H1 (cell line): ENCODE data around the gene PPP1R11. TPM values are rescaled to one million over a fixed set of nuclear protein-coding genes. Genes with fewer than 3 reads are reported as not detected.

ENCODE experiments used
- CTCF ChIA-PET: fragments of 300-600 bp; sonication (Branson Sonifier 250); formaldehyde crosslinking; loops from one replicate; lab custom pipeline; 2021; ENCODE audit not compliant: partially characterized antibody; lab: Charles Lee
- POLR2A ChIA-PET: fragments of 300-600 bp; sonication (Branson Sonifier 250); formaldehyde crosslinking; loops from one replicate; lab custom pipeline; 2021; ENCODE audit warnings: inconsistent platforms; ENCODE audit not compliant: partially characterized antibody; lab: Charles Lee
- DNase-seq, 2 experiments: peaks; one replicate each; pipeline versions ENCODE4 v3.0.0 to v3.0.0-alpha.2; 2010 to 2022; ENCODE audit warnings: low spot score in 2 of 2, low read depth in 1 of 2, mixed read lengths in 1 of 2
- FAIRE-seq: peaks from 2 replicates; lab custom pipeline; 2011; peaks lifted over from hg19 to GRCh38; lab: Jason Lieb, UNC
- H2AFZ ChIP-seq: 2 replicates; pipeline ENCODE4 v1.8.1; 2012; ENCODE audit warnings: low read length, inconsistent platforms
- H2AK5ac ChIP-seq: 2 replicates; pipeline ENCODE4 v1.6.1; 2013; ENCODE audit warnings: low read depth, low read length
- H2BK120ac ChIP-seq: replicated peaks from 2 replicates; pipeline ENCODE3; 2013; ENCODE audit warnings: low read depth, low read length, inconsistent platforms
- H2BK12ac ChIP-seq: 2 replicates; pipeline ENCODE4 v1.6.1; 2013; ENCODE audit warnings: low read depth, low read length
- H2BK15ac ChIP-seq: 2 replicates; pipeline ENCODE4 v1.6.1; 2013; ENCODE audit warnings: low read length
- H2BK20ac ChIP-seq: 2 replicates; pipeline ENCODE4 v1.6.1; 2013; ENCODE audit warnings: low read length
- H2BK5ac ChIP-seq: 2 replicates; pipeline ENCODE4 v1.6.1; 2013; ENCODE audit warnings: low read depth, low read length
- H3K14ac ChIP-seq: 2 replicates; pipeline ENCODE4 v1.6.1; 2013; ENCODE audit warnings: inconsistent platforms; ENCODE audit not compliant: insufficient read length
- H3K18ac ChIP-seq: 2 replicates; pipeline ENCODE4 v1.6.1; 2013; ENCODE audit warnings: low read length; ENCODE audit errors: extremely low read depth
- H3K23ac ChIP-seq: 2 replicates; pipeline ENCODE4 v1.6.1; 2013; ENCODE audit warnings: inconsistent platforms; ENCODE audit not compliant: insufficient read length
- H3K23me2 ChIP-seq: 2 replicates; pipeline ENCODE4 v1.6.1; 2013; ENCODE audit warnings: low read depth, low read length
- H3K27ac ChIP-seq: 2 replicates; pipeline ENCODE4 v1.6.1; 2011; ENCODE audit warnings: low read depth, low read length, inconsistent platforms
- H3K27me3 ChIP-seq, 4 experiments: replicated peaks in 1 of 4; 1 replicate in 1 of 4; 2 replicates in 3 of 4; pipeline versions ENCODE4 v1.6.1 to v1.8.1; 2011 to 2013; ENCODE audit warnings: low read length in 3 of 4, mild to moderate bottlenecking in 3 of 4, inconsistent platforms in 2 of 4, mixed read lengths in 2 of 4, moderate library complexity in 1 of 4; ENCODE audit not compliant: control insufficient read depth in 3 of 4, insufficient read depth in 3 of 4; ENCODE audit errors: extremely low read depth in 1 of 4
- H3K36me3 ChIP-seq, 4 experiments: 2 replicates each; pipeline versions ENCODE4 v1.6.1 to v1.8.1; 2011 to 2013; ENCODE audit warnings: mild to moderate bottlenecking in 4 of 4, low read length in 3 of 4, moderate library complexity in 2 of 4, control low read depth in 1 of 4, inconsistent platforms in 1 of 4; ENCODE audit not compliant: insufficient read depth in 4 of 4, control insufficient read depth in 2 of 4
- H3K4ac ChIP-seq: replicated peaks from 2 replicates; pipeline ENCODE3; 2013; ENCODE audit warnings: low read length, low read depth, mixed read lengths, inconsistent platforms; ENCODE audit not compliant: insufficient read length
- H3K4me1 ChIP-seq, 4 experiments: replicated peaks in 1 of 4; 1 replicate in 1 of 4; 2 replicates in 3 of 4; pipeline versions ENCODE4 v1.6.1 to v1.8.1; 2011 to 2013; ENCODE audit warnings: low read length in 3 of 4, inconsistent platforms in 2 of 4, mixed read lengths in 1 of 4; ENCODE audit not compliant: insufficient read depth in 4 of 4, control insufficient read depth in 3 of 4
- H3K4me2 ChIP-seq, 2 experiments: 2 replicates each; pipeline versions ENCODE4 v1.6.1 to v1.8.1; 2011 to 2013; ENCODE audit warnings: low read depth in 2 of 2, low read length in 2 of 2, control low read depth in 1 of 2, inconsistent platforms in 1 of 2, mild to moderate bottlenecking in 1 of 2; ENCODE audit not compliant: insufficient read depth in 1 of 2
- H3K4me3 ChIP-seq, 4 experiments: fragments of 200-600, 300-600 bp in 1 of 4; sonication (generic), shearing (Covaris generic), sonication (Bioruptor Twin) in 1 of 4; 2 replicates each; pipeline versions ENCODE4 v1.5.1 to v1.8.1; 2011 to 2016; ENCODE audit warnings: low read length in 4 of 4, low read depth in 3 of 4, control low read depth in 2 of 4, inconsistent platforms in 2 of 4, mild to moderate bottlenecking in 2 of 4, mixed read lengths in 1 of 4, moderate library complexity in 1 of 4; ENCODE audit not compliant: insufficient read depth in 2 of 4; ENCODE audit errors: extremely low read depth in 1 of 4
- H3K56ac ChIP-seq: replicated peaks from 2 replicates; pipeline ENCODE3; 2013; ENCODE audit warnings: low read depth, mild to moderate bottlenecking, mixed read lengths, low read length, inconsistent platforms; ENCODE audit not compliant: insufficient read length
- H3K79me1 ChIP-seq: 2 replicates; pipeline ENCODE4 v1.6.1; 2013; ENCODE audit warnings: low read depth, low read length, control low read depth
- H3K79me2 ChIP-seq, 2 experiments: 2 replicates each; pipeline versions ENCODE4 v1.6.1 to v1.8.1; 2012 to 2013; ENCODE audit warnings: low read length in 2 of 2, mild to moderate bottlenecking in 2 of 2, inconsistent platforms in 1 of 2; ENCODE audit not compliant: insufficient read depth in 2 of 2, control insufficient read depth in 1 of 2
- H3K9ac ChIP-seq, 4 experiments: replicated peaks in 1 of 4; 1 replicate in 1 of 4; 2 replicates in 3 of 4; pipeline versions ENCODE4 v1.6.1 to v1.8.1; 2011 to 2013; ENCODE audit warnings: low read depth in 3 of 4, low read length in 3 of 4, control low read depth in 2 of 4, mild to moderate bottlenecking in 2 of 4, moderate library complexity in 2 of 4, inconsistent platforms in 1 of 4; ENCODE audit errors: extremely low read depth in 1 of 4
- H3K9me3 ChIP-seq, 2 experiments: 2 replicates each; pipeline versions ENCODE4 v1.6.1 to v1.8.1; 2012 to 2013; ENCODE audit warnings: mild to moderate bottlenecking in 2 of 2, moderate library complexity in 2 of 2, control low read depth in 1 of 2, inconsistent platforms in 1 of 2, low read depth in 1 of 2, low read length in 1 of 2, mixed read lengths in 1 of 2; ENCODE audit not compliant: insufficient read depth in 2 of 2
- H4K20me1 ChIP-seq, 2 experiments: replicated peaks in 1 of 2; 2 replicates each; pipeline versions ENCODE3 to v1.8.1; 2011 to 2013; ENCODE audit warnings: inconsistent platforms in 2 of 2, low read length in 2 of 2, mild to moderate bottlenecking in 1 of 2; ENCODE audit not compliant: insufficient read depth in 2 of 2, control insufficient read depth in 1 of 2
- H4K5ac ChIP-seq: 2 replicates; pipeline ENCODE4 v1.6.1; 2013; ENCODE audit warnings: low read length, low read depth, mixed read lengths, inconsistent platforms; ENCODE audit not compliant: insufficient read length
- H4K8ac ChIP-seq: 2 replicates; pipeline ENCODE4 v1.8.0; 2013; ENCODE audit warnings: mild to moderate bottlenecking, moderate library complexity, low read length, inconsistent platforms; ENCODE audit not compliant: insufficient read depth; ENCODE audit errors: extremely low read depth
- H4K91ac ChIP-seq: replicated peaks from 2 replicates; pipeline ENCODE3; 2013; ENCODE audit warnings: low read length, mixed read lengths, inconsistent platforms; ENCODE audit not compliant: insufficient read length
- WGBS, 2 experiments: shearing (Covaris generic) in 1 of 2; methylation state at CpG; one replicate each; pipeline versions ENCODE4 v1.1.6 to v1.1.7; 2013 to 2015; ENCODE audit warnings: low lambda C conversion rate in 2 of 2, mixed read lengths in 2 of 2, inconsistent platforms in 1 of 2, low coverage in 1 of 2, missing lambda C conversion rate in 1 of 2; ENCODE audit not compliant: insufficient replicate concordance in 2 of 2, insufficient coverage in 1 of 2, insufficient read length in 1 of 2; ENCODE audit errors: extremely low coverage in 1 of 2, missing lambda C conversion rate in 1 of 2; 5-methylcytosine and 5-hydroxymethylcytosine counted together
- polyA plus RNA-seq, 7 experiments: library from polyadenylated mRNA; depleted of rRNA in 3 of 7; stranded (reverse) in 5 of 7; unstranded in 2 of 7; fragments of >200 nt in 5 of 7; fragments of 200-250 nt in 2 of 7; gene quantifications; 1 replicate in 5 of 7; 2 replicates in 1 of 7; 4 replicates in 1 of 7; pipeline versions ENCODE4 v1.2.1 to v1.2.3, GENCODE V29; 2011 to 2013; ENCODE audit warnings: missing spikeins in 2 of 7, mixed read lengths in 2 of 7
- total RNA-seq: library from RNA; stranded (reverse); fragmentation: NEBNext Ultra II Directional; extraction: Animal tissue kit (Norgen Biotek cat#: 25700); gene quantifications from 2 replicates; pipeline ENCODE4 v1.2.1, GENCODE V29; 2021

PPP1R11 gene
- total and polyA plus RNA-seq, 2 of the 8 experiments (the other 6 are each of a cell fraction or from before 2014, with no cell fraction given), result 26.1 to 32.8 TPM

- DNase-seq, result no peak
- Histone ChIP-seq H3K14ac (no peak overlapping the region), H2BK20ac (no peak overlapping the region), H3K9me3 (no peaks in the 10 kb centered on the region), H3K23me2 (no peaks in the 10 kb centered on the region), H4K8ac (no peak overlapping the region), H4K20me1 (no peaks in the 10 kb centered on the region), H3K18ac (no peak overlapping the region), H2BK120ac (no peak overlapping the region), H3K23ac (no peak overlapping the region), H3K27me3 (peaks cover 0 to 9% (median 6%) of the 10 kb centered on the region in 4 experiments; a peak in 5 of 7 replicates), H4K91ac (no peak overlapping the region), H3K36me3 (no peaks in the 10 kb centered on the region), H2BK5ac (no peak overlapping the region), H3K4me2 (no peak overlapping the region), H3K79me1 (no peaks in the 10 kb centered on the region), H2BK12ac (no peak overlapping the region), H4K5ac (no peak overlapping the region), H3K27ac (no peak overlapping the region), H3K56ac (no peak overlapping the region), H3K9ac (no peak overlapping the region), H3K4me3 (no peak overlapping the region), H2AK5ac (no peak overlapping the region), H2AFZ (no peak overlapping the region), H2BK15ac (no peak overlapping the region), H3K4ac (no peak overlapping the region), H3K79me2 (no peaks in the 10 kb centered on the region), H3K4me1 (no peaks in the 10 kb centered on the region)
- WGBS, 2 experiments, result 95% methylated on average over 5 of the region's 6 CpGs; no CpG with 5 or more reads in 1 of the 2 experiments
- FAIRE-seq, result no peak
- CTCF ChIA-PET, result interaction anchor here (0.6 to 3.4 kb wide), 6 partner anchors 9 to 80 kb away, joined by 3 to 13 read pairs (median 4); partner anchors contain the start of gene POLR1H
- POLR2A ChIA-PET, result no interaction called here
These were observed 49.7 kb downstream of the PPP1R11 start for GRCh38 chr6:30116724-30117123.
